ENCODE results near the gene KBTBD2.

- TF ChIP-seq, protein P1, sequence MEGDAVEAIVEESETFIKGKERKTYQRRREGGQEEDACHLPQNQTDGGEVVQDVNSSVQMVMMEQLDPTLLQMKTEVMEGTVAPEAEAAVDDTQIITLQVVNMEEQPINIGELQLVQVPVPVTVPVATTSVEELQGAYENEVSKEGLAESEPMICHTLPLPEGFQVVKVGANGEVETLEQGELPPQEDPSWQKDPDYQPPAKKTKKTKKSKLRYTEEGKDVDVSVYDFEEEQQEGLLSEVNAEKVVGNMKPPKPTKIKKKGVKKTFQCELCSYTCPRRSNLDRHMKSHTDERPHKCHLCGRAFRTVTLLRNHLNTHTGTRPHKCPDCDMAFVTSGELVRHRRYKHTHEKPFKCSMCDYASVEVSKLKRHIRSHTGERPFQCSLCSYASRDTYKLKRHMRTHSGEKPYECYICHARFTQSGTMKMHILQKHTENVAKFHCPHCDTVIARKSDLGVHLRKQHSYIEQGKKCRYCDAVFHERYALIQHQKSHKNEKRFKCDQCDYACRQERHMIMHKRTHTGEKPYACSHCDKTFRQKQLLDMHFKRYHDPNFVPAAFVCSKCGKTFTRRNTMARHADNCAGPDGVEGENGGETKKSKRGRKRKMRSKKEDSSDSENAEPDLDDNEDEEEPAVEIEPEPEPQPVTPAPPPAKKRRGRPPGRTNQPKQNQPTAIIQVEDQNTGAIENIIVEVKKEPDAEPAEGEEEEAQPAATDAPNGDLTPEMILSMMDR (conservative IDR thresholded peaks at IDR 0.05; ENCODE audit: low read depth in 2 of 2) = no peak
- TF ChIP-seq ZNF331 (CRISPR knock-in tag; IDR thresholded peaks at IDR 0.05; ENCODE audit: low read depth) (no peak), POLR2AphosphoS5 (IDR thresholded peaks at IDR 0.05; ENCODE audit: low read depth) (no peak), CREB1 (CRISPR knock-in tag; IDR thresholded peaks at IDR 0.05; ENCODE audit: low read depth) (no peak), EZH2phosphoT487 (IDR thresholded peaks at IDR 0.05; ENCODE audit: unreplicated experiment) (no peak), EZH2 (IDR thresholded peaks at IDR 0.05; ENCODE audit: low read depth, unreplicated experiment) (no peak), STAT1 (IDR thresholded peaks at IDR 0.05; ENCODE audit: unreplicated experiment) (no peak), JUNB (IDR thresholded peaks at IDR 0.05; ENCODE audit: unreplicated experiment) (no peak)
- TF ChIP-seq, protein P2, sequence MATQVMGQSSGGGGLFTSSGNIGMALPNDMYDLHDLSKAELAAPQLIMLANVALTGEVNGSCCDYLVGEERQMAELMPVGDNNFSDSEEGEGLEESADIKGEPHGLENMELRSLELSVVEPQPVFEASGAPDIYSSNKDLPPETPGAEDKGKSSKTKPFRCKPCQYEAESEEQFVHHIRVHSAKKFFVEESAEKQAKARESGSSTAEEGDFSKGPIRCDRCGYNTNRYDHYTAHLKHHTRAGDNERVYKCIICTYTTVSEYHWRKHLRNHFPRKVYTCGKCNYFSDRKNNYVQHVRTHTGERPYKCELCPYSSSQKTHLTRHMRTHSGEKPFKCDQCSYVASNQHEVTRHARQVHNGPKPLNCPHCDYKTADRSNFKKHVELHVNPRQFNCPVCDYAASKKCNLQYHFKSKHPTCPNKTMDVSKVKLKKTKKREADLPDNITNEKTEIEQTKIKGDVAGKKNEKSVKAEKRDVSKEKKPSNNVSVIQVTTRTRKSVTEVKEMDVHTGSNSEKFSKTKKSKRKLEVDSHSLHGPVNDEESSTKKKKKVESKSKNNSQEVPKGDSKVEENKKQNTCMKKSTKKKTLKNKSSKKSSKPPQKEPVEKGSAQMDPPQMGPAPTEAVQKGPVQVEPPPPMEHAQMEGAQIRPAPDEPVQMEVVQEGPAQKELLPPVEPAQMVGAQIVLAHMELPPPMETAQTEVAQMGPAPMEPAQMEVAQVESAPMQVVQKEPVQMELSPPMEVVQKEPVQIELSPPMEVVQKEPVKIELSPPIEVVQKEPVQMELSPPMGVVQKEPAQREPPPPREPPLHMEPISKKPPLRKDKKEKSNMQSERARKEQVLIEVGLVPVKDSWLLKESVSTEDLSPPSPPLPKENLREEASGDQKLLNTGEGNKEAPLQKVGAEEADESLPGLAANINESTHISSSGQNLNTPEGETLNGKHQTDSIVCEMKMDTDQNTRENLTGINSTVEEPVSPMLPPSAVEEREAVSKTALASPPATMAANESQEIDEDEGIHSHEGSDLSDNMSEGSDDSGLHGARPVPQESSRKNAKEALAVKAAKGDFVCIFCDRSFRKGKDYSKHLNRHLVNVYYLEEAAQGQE (IDR thresholded peaks at IDR 0.05; ENCODE audit: unreplicated experiment) = no peak
Measured at GRCh38 chr7:32905175-32905662, 13.7 kb upstream of the KBTBD2 start.
